Keratinocyte (primary cell): ENCODE results near the gene ANGPTL8. TPM values are rescaled to one million over a fixed set of nuclear protein-coding genes. Genes with fewer than 3 reads are reported as not detected.

Source experiments
- DNase-seq: peaks from one replicate; pipeline ENCODE4 v3.0.0-alpha.2; 2011; ENCODE audit warnings: low read depth, missing footprints, low spot score
- FAIRE-seq: peaks from 2 replicates; lab custom pipeline; 2011; peaks lifted over from hg19 to GRCh38; lab: Jason Lieb, UNC
- H2AFZ ChIP-seq: 2 replicates; pipeline ENCODE4 v1.6.0; 2012; ENCODE audit warnings: low read length, control low read depth, inconsistent platforms; ENCODE audit not compliant: control insufficient read depth
- H3K27ac ChIP-seq: 2 replicates; pipeline ENCODE4 v1.5.1; 2011; ENCODE audit warnings: low read length; ENCODE audit not compliant: control insufficient read depth, insufficient read depth
- H3K27me3 ChIP-seq: 3 replicates; pipeline ENCODE4 v1.6.0; 2011; ENCODE audit warnings: low read length; ENCODE audit not compliant: control insufficient read depth, insufficient read depth; ENCODE audit errors: extremely low read depth
- H3K36me3 ChIP-seq, 2 experiments: 2 replicates in 1 of 2; 3 replicates in 1 of 2; pipeline ENCODE4 v1.5.1; 2011; ENCODE audit warnings: low read length in 2 of 2, mild to moderate bottlenecking in 1 of 2; ENCODE audit not compliant: control insufficient read depth in 2 of 2, insufficient read depth in 2 of 2; ENCODE audit errors: extremely low read depth in 1 of 2
- H3K4me1 ChIP-seq: 3 replicates; pipeline ENCODE4 v1.5.1; 2011; ENCODE audit warnings: low read length; ENCODE audit not compliant: control insufficient read depth, insufficient read depth; ENCODE audit errors: extremely low read depth
- H3K4me2 ChIP-seq: 3 replicates; pipeline ENCODE4 v1.6.0; 2011; ENCODE audit warnings: low read depth, low read length; ENCODE audit not compliant: control insufficient read depth, insufficient read depth; ENCODE audit errors: extremely low read depth
- H3K4me3 ChIP-seq, 3 experiments: fragments of 200-600 bp in 1 of 3; sonication (generic) in 1 of 3; 2 replicates in 2 of 3; 3 replicates in 1 of 3; pipeline ENCODE4 v1.5.1; 2011 to 2016; ENCODE audit warnings: low read length in 3 of 3, mild to moderate bottlenecking in 3 of 3, control low read depth in 2 of 3, inconsistent platforms in 1 of 3, low read depth in 1 of 3, mixed read lengths in 1 of 3, mixed run types in 1 of 3, moderate library complexity in 1 of 3; ENCODE audit not compliant: control insufficient read depth in 2 of 3, insufficient read depth in 2 of 3; ENCODE audit errors: extremely low read depth in 1 of 3
- H3K79me2 ChIP-seq: 2 replicates; pipeline ENCODE4 v1.6.0; 2012; ENCODE audit warnings: low read length; ENCODE audit not compliant: control insufficient read depth, insufficient read depth
- H3K9ac ChIP-seq: 3 replicates; pipeline ENCODE4 v1.6.0; 2011; ENCODE audit warnings: low read length; ENCODE audit not compliant: control insufficient read depth, insufficient read depth; ENCODE audit errors: extremely low read depth
- H3K9me1 ChIP-seq: 3 replicates; pipeline ENCODE4 v1.6.0; 2011; ENCODE audit warnings: low read length; ENCODE audit not compliant: control insufficient read depth, insufficient read depth; ENCODE audit errors: extremely low read depth
- H3K9me3 ChIP-seq: 2 replicates; pipeline ENCODE4 v1.5.1; 2012; ENCODE audit warnings: low read depth, low read length; ENCODE audit not compliant: control insufficient read depth
- H4K20me1 ChIP-seq: 3 replicates; pipeline ENCODE4 v1.6.0; 2011; ENCODE audit warnings: low read length; ENCODE audit not compliant: control insufficient read depth, insufficient read depth; ENCODE audit errors: extremely low read depth
- EZH2 ChIP-seq: IDR thresholded peaks from one replicate; pipeline ENCODE4 v1.6.1; 2012; ENCODE audit warnings: inconsistent platforms, mild to moderate bottlenecking, low read length, moderate library complexity
- dilution Hi-C: fragments of 300-500 bp; cut with MboI; formaldehyde crosslinking; loops from one replicate; pipeline ENCODE4 v1.7.0; 2020; ENCODE audit warnings: low sequenced_read_pairs; ENCODE audit not compliant: extremely low pct_ligation_motif_present
- polyA plus RNA-seq, 5 experiments: library from polyadenylated mRNA; depleted of rRNA in 3 of 5; stranded (reverse) in 3 of 5; stranded (forward) in 1 of 5; unstranded in 1 of 5; fragments of >200 nt; gene quantifications; 1 replicate in 1 of 5; 2 replicates in 3 of 5; 3 replicates in 1 of 5; pipeline versions ENCODE4 v1.2.1 to v1.2.3, GENCODE V29; 2011 to 2012; ENCODE audit warnings: missing spikeins in 2 of 5, low read depth in 1 of 5, low replicate concordance in 1 of 5
- TF ChIP-seq, protein P1 (sequence below), 3 experiments: IDR thresholded peaks in 1 of 3; conservative IDR thresholded peaks in 1 of 3; optimal IDR thresholded peaks in 1 of 3; 2 replicates in 2 of 3; 3 replicates in 1 of 3; pipeline versions ENCODE3 to v1.5.1; 2011; ENCODE audit warnings: low read length in 3 of 3, mild to moderate bottlenecking in 3 of 3, moderate library complexity in 2 of 3, control low read depth in 1 of 3, inconsistent platforms in 1 of 3; ENCODE audit not compliant: insufficient read depth in 2 of 3; ENCODE audit errors: extremely low read depth in 1 of 3

ANGPTL8 gene
- polyA plus RNA-seq, 1 donor (not counting 4 experiments of a cell fraction or from before 2014, with no cell fraction given): 0.18 TPM

DNA sequence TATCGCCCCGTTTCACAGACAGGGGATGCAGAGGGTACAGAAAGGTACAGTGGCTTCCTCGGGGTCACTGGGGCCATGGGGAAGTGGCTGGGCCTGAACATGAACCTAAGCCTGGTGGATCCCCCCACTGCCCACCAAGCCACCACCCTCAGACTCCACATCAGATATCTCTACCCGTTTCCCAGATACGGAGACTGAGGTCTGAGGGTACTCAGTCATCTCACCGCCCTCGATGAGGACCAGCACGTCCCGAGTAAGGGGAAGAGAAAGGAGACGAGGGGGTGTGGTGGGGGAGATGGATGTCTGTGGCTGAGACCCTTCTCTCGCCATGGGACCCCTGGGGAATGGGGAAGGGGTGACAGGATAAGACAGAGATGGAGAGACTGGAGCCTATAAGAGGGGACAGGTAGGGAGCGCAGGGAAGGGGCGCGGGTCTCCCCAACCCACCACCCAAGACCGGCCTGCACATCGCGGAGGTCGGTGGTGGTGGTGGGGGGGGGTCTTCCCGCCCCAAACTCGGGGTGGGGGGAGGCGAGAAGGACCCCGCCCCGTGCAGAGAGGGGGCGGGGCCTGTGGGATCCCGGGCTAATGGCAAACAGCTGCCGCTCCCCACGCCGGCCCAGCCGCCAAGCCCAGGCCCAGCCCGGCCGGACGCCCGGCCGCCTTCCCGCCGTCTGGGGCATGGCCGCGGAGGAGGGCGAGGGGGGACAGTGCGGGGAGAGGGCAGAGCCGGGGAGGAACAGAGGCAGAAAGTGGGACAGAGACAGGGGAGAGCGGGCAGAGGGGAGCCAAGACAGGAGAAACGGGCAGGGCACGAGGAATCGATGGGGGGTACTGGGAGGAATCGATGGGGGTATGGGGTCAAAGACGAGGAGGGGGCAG lies 42.8 kb upstream of the ANGPTL8 start:
- no peaks in the 10 kb centered on the region for H3K9me3 ChIP-seq
- no peak for FAIRE-seq
- no peak overlapping the region for H3K27ac ChIP-seq
- peaks cover 3% of the 10 kb centered on the region in 2 experiments for H3K36me3 ChIP-seq
- dilution Hi-C loops: no loop called here
- peak overlapping the region; percentile 90 for H3K4me2 ChIP-seq
- H4K20me1 ChIP-seq: no peaks in the 10 kb centered on the region
- H3K9ac ChIP-seq: peak overlapping the region; percentile 60
- no peaks in the 10 kb centered on the region for H3K79me2 ChIP-seq
- peak overlapping the region; percentile 58 to 74 (median 59) for H3K4me3 ChIP-seq
- no peaks in the 10 kb centered on the region for H3K27me3 ChIP-seq
- no peaks in the 10 kb centered on the region for H3K9me1 ChIP-seq
- no peaks in the 10 kb centered on the region for H3K4me1 ChIP-seq
- H2AFZ ChIP-seq: peak overlapping the region; percentile 90
- TF ChIP-seq, protein P1, sequence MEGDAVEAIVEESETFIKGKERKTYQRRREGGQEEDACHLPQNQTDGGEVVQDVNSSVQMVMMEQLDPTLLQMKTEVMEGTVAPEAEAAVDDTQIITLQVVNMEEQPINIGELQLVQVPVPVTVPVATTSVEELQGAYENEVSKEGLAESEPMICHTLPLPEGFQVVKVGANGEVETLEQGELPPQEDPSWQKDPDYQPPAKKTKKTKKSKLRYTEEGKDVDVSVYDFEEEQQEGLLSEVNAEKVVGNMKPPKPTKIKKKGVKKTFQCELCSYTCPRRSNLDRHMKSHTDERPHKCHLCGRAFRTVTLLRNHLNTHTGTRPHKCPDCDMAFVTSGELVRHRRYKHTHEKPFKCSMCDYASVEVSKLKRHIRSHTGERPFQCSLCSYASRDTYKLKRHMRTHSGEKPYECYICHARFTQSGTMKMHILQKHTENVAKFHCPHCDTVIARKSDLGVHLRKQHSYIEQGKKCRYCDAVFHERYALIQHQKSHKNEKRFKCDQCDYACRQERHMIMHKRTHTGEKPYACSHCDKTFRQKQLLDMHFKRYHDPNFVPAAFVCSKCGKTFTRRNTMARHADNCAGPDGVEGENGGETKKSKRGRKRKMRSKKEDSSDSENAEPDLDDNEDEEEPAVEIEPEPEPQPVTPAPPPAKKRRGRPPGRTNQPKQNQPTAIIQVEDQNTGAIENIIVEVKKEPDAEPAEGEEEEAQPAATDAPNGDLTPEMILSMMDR (optimal IDR thresholded peaks at IDR 0.05 in 1 of 3, IDR thresholded peaks at IDR 0.05 in 1 of 3, conservative IDR thresholded peaks at IDR 0.05 in 1 of 3; ENCODE audit: extremely low read depth in 1 of 3, insufficient read depth in 2 of 3, low read length in 3 of 3): no peak
- TF ChIP-seq EZH2: no peak
- no peak for DNase-seq

DNA sequence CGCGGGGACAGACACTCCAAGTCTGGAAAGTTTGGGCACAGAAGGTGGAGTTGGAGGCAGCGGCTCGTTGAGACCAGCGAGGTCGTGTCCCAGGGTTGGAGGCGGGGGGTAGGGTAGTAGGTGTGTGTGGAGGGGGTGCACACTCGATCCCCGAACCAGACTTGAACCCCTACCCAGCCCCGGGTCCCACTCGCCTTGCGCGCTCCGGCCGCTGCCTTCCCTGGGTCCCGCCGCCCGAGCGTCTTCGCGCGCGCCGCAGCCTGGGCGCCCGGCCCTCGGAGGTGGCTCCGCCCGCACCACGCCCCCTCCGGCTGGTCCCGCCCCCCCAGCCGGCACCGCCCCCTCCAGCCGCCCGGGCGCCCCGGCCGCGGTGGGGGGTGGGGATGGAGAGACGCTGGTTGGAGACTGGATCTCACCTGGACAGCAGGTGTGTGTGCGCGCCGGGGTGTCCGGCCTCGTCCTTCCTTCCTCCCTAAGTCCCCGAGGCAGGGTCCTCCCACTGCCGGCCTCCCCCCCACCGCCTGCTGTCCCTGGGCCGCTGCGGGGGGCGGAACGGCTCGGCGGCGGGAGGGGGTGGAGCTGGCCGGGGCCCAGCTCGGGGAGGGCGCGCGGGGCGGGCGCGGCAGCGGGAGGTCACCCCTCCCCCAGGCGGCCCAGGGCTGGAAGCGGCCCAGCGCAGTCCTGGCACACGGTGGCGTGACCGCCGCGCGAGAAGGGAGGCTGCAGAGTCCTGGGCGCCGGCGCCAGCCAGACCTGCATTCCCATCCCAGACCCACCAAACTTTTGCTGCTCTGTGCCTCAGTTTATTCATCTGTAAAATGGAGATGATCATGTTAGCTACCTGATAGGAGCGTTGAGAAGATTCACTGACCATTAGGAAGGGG lies 41.9 kb upstream of the ANGPTL8 start, which contains the start of gene KANK2:
TSS of gene KANK2 (minus strand) at position 255 of the 884 bp plus-strand sequence. CDS start 3,034 bp downstream, outside the sequence.
- H3K27ac ChIP-seq: no peak within 1 kb of the TSS
- no peaks in the 10 kb centered on the region for H4K20me1 ChIP-seq
- no peak for DNase-seq
- H3K4me3 ChIP-seq: peak within 1 kb of the TSS; percentile 58 to 74 (median 59)
- peak within 1 kb of the TSS; percentile 90 for H2AFZ ChIP-seq
- dilution Hi-C loops: no loop called here
- H3K36me3 ChIP-seq: peaks cover 3 to 6% of the 10 kb centered on the region in 2 experiments
- H3K9me3 ChIP-seq: no peaks in the 10 kb centered on the region
- TF ChIP-seq EZH2: no peak
- TF ChIP-seq, protein P1 (optimal IDR thresholded peaks at IDR 0.05 in 1 of 3, IDR thresholded peaks at IDR 0.05 in 1 of 3, conservative IDR thresholded peaks at IDR 0.05 in 1 of 3; ENCODE audit: extremely low read depth in 1 of 3, insufficient read depth in 2 of 3, low read length in 3 of 3): peak in 1 of 3 experiments; percentile 25
- H3K9ac ChIP-seq: peak within 1 kb of the TSS; percentile 60
- H3K4me1 ChIP-seq: no peaks in the 10 kb centered on the region
- no peaks in the 10 kb centered on the region for H3K9me1 ChIP-seq
- H3K27me3 ChIP-seq: no peaks in the 10 kb centered on the region
- FAIRE-seq: no peak
- no peaks in the 10 kb centered on the region for H3K79me2 ChIP-seq
- H3K4me2 ChIP-seq: peak within 1 kb of the TSS; percentile 90
